Ramos (cell line): ENCODE results near the gene TCTN3.
"Not testable (repeated sequence)": the region's sequence is repeated elsewhere in the genome, so short reads cannot be mapped to it uniquely, and the experiment has no call there.

Experiments
- in situ Hi-C: fragments of 300-500 bp; cut with MboI; formaldehyde crosslinking; loops from one replicate; pipeline ENCODE4 v1.14.3; 2022; ENCODE audit warnings: low sequenced_read_pairs; ENCODE audit not compliant: unreplicated experiment

Gene TCTN3

DNA sequence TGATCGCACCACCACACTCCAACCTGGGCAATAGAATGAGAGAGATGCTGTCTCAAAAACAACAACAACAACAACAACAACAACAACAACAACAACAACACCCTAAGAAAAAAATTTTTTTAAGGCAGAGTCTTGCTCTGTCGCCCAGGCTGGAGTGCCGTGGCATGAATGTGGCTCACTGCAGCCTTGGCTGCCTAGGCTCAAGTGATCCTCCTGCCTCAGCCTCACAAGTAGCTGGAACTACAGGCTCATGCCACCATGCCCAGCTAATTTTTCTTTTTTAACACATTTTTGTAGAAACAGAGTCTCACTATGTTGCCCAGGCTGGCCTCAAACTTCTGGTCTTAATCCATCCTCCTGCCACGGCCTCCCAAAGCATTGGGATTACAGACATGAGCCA, 55.8 kb downstream of the TCTN3 start:
- in situ Hi-C loops = no loop called here

DNA sequence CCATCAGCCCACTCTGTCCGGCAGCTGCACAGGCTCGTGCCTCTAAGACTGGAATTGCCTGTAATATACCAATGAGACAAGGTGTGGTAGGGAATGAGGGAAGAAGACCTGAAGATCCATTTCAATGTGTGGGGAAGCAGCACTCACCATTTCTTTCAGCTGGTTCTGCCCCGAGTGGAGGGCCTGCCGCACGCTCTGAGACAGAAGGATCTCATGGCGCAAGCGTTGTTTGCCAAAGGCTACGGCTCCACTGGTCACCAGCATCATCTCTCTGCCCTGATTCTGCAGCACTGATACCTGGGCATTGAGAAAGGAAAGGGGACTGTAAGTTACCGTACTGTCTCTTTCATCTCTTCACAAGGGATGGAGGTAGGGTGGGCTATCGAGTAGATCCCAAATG, 56.6 kb downstream of the TCTN3 start:
- in situ Hi-C loops = no loop called here

DNA sequence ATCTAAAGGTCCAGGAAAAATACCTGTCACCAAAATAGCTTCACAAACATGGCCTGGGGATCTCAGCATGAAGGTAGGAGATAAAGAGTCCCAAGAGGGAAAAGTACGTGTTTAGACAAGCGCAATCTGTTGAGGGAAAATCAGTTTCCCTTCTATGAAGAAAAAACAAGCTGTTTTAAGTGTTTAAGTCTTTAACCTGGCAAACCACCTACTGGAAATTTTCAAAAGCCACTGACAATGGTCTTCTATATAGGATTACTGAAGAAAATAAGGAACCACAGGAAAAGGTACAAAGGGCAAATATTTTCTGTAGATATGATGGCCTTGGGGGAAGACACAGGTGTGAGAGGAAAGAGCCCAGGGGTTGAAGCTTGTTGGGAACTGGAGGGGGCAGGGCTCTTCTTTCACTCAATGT, 58.4 kb downstream of the TCTN3 start:
- in situ Hi-C loops = no loop called here

DNA sequence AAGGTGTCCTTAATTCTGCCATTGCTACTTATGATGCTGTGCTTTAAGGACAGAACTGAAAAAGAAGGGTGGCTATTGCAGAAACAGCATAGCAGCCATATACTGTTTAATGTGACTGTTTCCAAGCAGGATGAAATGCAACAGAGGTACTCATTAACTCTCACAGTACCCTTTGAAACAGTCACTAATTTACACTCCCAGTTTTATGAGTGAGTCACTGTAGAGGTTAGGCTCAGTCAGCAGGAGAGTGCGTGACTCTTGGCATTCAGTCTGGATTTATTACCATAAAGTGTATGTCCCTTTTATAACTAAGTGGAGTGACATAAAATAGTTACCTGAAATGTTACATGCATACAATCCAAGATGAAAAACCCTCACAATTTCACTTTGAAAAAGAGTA, 64.9 kb downstream of the TCTN3 start:
- in situ Hi-C loops = no loop called here

DNA sequence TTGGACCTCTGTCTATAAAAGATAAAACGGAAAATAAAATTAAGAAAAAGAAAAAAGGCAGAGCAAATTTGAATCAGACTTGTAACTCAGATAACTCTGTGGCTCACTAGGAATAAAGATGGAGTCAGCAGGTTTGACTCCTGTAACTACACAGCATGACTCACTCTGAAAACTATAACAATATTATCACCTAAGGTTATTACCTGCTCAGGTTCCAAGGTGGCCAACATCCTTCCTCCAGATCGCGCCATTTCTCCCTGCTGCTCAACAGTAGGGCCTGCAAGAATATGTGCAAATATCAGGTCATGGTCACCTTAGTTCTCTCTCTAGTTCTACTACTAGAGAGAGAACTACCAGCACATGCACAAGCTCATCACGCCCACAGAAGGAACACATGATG, 67.2 kb downstream of the TCTN3 start:
- in situ Hi-C loops = no loop called here

DNA sequence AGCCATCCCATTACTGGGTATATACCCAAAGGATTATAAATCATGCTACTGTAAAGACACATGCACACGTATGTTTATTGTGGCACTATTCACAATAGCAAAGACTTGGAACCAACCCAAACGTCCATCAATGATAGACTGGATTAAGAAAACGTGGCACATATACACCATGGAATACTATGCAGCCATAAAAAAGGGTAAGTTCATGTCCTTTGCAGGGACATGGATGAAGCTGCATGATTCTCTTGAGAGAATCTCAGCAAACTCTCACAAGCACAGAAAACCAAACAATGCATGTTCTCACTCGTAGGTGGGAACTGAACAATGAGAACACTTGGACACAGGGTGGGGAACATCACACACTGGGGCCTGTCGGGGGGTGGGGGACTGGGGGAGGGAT, 73.3 kb downstream of the TCTN3 start:
- in situ Hi-C loops = not testable (repeated sequence)

DNA sequence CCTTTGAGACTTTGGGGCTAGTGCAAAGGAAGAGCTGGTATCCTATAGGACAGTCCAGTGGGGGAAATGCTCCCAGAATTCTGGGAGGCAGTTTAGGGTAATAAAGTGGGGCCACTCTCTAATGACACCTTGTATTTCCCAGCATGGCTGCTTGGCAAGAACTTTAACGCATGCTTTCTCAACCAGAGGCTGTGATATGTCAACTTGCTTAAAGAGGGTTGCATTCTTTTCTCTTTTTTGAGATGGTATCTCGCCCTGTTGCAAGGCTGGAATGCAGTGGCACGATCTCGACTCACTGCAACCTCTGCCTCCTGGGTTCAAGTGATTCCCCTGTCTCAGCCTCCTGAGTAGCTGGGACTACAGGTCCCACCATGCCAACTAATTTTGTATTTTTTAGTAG, 75.6 kb downstream of the TCTN3 start:
- in situ Hi-C loops = no loop called here

DNA sequence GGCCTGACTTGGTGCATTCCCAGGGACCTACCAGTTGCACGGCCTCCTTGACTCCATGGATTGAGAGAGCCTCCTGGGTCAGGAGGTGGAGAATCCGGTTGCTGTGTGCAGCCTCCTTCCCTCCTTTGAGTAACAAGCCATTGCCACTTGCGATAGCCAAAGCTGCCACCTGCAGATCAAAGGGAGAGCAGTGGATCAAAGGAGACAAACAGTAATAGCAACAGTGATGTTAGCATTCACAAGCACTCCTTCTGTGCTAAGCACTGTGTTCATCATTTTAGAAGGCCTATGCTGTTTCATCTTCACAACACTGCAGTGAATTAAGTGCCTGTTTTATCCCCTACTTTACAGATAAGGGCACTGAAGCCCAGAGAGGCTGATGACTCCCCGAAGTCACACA, 77.3 kb downstream of the TCTN3 start:
- in situ Hi-C loops = no loop called here
